Measurements from ENCODE around the gene CGNL1.

CGNL1 gene

GRCh38 chr15:57563416-57563815 lies 187.1 kb downstream of the CGNL1 start:
- DNase-seq (ENCODE audit: extremely low read depth in 1 of 2, low read depth in 1 of 2): no peak

GRCh38 chr15:57565311-57565710 lies 189.0 kb downstream of the CGNL1 start:
- no peak for DNase-seq (ENCODE audit: extremely low read depth in 1 of 2, low read depth in 1 of 2)

GRCh38 chr15:57566834-57567233 lies 190.5 kb downstream of the CGNL1 start:
- no peak for DNase-seq (ENCODE audit: extremely low read depth in 1 of 2, low read depth in 1 of 2)

GRCh38 chr15:57567891-57568290 lies 191.6 kb downstream of the CGNL1 start:
- no peak for DNase-seq (ENCODE audit: extremely low read depth in 1 of 2, low read depth in 1 of 2)

- DNase-seq (ENCODE audit: extremely low read depth in 1 of 2, low read depth in 1 of 2): no peak
Observed at GRCh38 chr15:57568299-57568698, 192.0 kb downstream of the CGNL1 start.

- DNase-seq (ENCODE audit: extremely low read depth in 1 of 2, low read depth in 1 of 2): no peak
Observed at GRCh38 chr15:57570340-57570739, 194.0 kb downstream of the CGNL1 start.

GRCh38 chr15:57570994-57571393 lies 194.7 kb downstream of the CGNL1 start:
- DNase-seq (ENCODE audit: extremely low read depth in 1 of 2, low read depth in 1 of 2): no peak

GRCh38 chr15:57571725-57572124 lies 195.4 kb downstream of the CGNL1 start:
- DNase-seq (ENCODE audit: extremely low read depth in 1 of 2, low read depth in 1 of 2): no peak

- no peak for DNase-seq (ENCODE audit: extremely low read depth in 1 of 2, low read depth in 1 of 2)
Observed at GRCh38 chr15:57572468-57572867, 196.2 kb downstream of the CGNL1 start.

- DNase-seq (ENCODE audit: extremely low read depth in 1 of 2, low read depth in 1 of 2): no peak
Observed at GRCh38 chr15:57573151-57573550, 196.8 kb downstream of the CGNL1 start.

GRCh38 chr15:57575363-57575762 lies 199.1 kb downstream of the CGNL1 start:
- no peak for DNase-seq (ENCODE audit: extremely low read depth in 1 of 2, low read depth in 1 of 2)

GRCh38 chr15:57578288-57578900 lies 202.1 kb downstream of the CGNL1 start:
- no peak for DNase-seq (ENCODE audit: extremely low read depth in 1 of 2, low read depth in 1 of 2)

- no peak for DNase-seq (ENCODE audit: extremely low read depth in 1 of 2, low read depth in 1 of 2)
Observed at GRCh38 chr15:57580428-57580827, 204.1 kb downstream of the CGNL1 start.

- DNase-seq (ENCODE audit: extremely low read depth in 1 of 2, low read depth in 1 of 2): no peak
Observed at GRCh38 chr15:57580866-57581265, 204.6 kb downstream of the CGNL1 start.

- no peak for DNase-seq (ENCODE audit: extremely low read depth in 1 of 2, low read depth in 1 of 2)
Observed at GRCh38 chr15:57582090-57582489, 205.8 kb downstream of the CGNL1 start.

- DNase-seq (ENCODE audit: extremely low read depth in 1 of 2, low read depth in 1 of 2): no peak
Observed at GRCh38 chr15:57583282-57583681, 207.0 kb downstream of the CGNL1 start.

- DNase-seq (ENCODE audit: extremely low read depth in 1 of 2, low read depth in 1 of 2): no peak
Observed at GRCh38 chr15:57583720-57584119, 207.4 kb downstream of the CGNL1 start.

GRCh38 chr15:57586661-57587424 lies 210.5 kb downstream of the CGNL1 start:
- DNase-seq (ENCODE audit: extremely low read depth in 1 of 2, low read depth in 1 of 2): no peak

GRCh38 chr15:57589281-57589680 lies 213.0 kb downstream of the CGNL1 start:
- no peak for DNase-seq (ENCODE audit: extremely low read depth in 1 of 2, low read depth in 1 of 2)

GRCh38 chr15:57589754-57590153 lies 213.4 kb downstream of the CGNL1 start:
- no peak for DNase-seq (ENCODE audit: extremely low read depth in 1 of 2, low read depth in 1 of 2)

- no peak for DNase-seq (ENCODE audit: extremely low read depth in 1 of 2, low read depth in 1 of 2)
Observed at GRCh38 chr15:57591237-57591821, 215.0 kb downstream of the CGNL1 start.

GRCh38 chr15:57591822-57592367 lies 215.6 kb downstream of the CGNL1 start, which contains the start of gene MYZAP:
Gene MYZAP (plus strand): TSS chr15:57591904. CDS start chr15:57592035, 131 bp downstream.
- DNase-seq (ENCODE audit: extremely low read depth in 1 of 2, low read depth in 1 of 2): no peak
